Glutamatergic neuron (in vitro differentiated cells): ENCODE measurements around the gene RCAN3. TPM values are rescaled to one million over a fixed set of nuclear protein-coding genes. Genes with fewer than 3 reads are reported as not detected.

ENCODE experiments used
- DNase-seq: peaks from one replicate; pipeline ENCODE4 v3.0.0; 2022
- H3K27ac Mint-ChIP-seq: one replicate; pipeline ENCODE4 v1.8.0; 2020; ENCODE audit warnings: mild to moderate bottlenecking, mixed read lengths, inconsistent platforms; ENCODE audit not compliant: unreplicated experiment
- H3K27me3 Mint-ChIP-seq: one replicate; pipeline ENCODE4 v1.8.0; 2020; ENCODE audit warnings: mild to moderate bottlenecking, moderate library complexity, mixed read lengths, inconsistent platforms; ENCODE audit not compliant: unreplicated experiment
- H3K36me3 Mint-ChIP-seq: one replicate; pipeline ENCODE4 v1.8.0; 2020; ENCODE audit warnings: mild to moderate bottlenecking, mixed read lengths, inconsistent platforms; ENCODE audit not compliant: unreplicated experiment
- H3K4me1 Mint-ChIP-seq: one replicate; pipeline ENCODE4 v1.8.0; 2020; ENCODE audit warnings: mild to moderate bottlenecking, low read depth, mixed read lengths, inconsistent platforms; ENCODE audit not compliant: unreplicated experiment
- H3K4me3 Mint-ChIP-seq: one replicate; pipeline ENCODE4 v1.8.0; 2020; ENCODE audit warnings: mild to moderate bottlenecking, mixed read lengths, inconsistent platforms; ENCODE audit not compliant: unreplicated experiment
- H3K9me3 Mint-ChIP-seq: one replicate; pipeline ENCODE4 v1.8.0; 2020; ENCODE audit warnings: mild to moderate bottlenecking, moderate library complexity, mixed read lengths, inconsistent platforms; ENCODE audit not compliant: unreplicated experiment
- CTCF ChIP-seq: fragments of 200-600 bp; sonication (generic); IDR thresholded peaks from one replicate; pipeline ENCODE4 v1.5.0; 2021; ENCODE audit not compliant: partially characterized antibody, unreplicated experiment
- total RNA-seq: library from RNA; stranded (reverse); fragmentation: NEBNext Ultra II Directional; extraction: Animal tissue kit (Norgen Biotek cat#: 25700); gene quantifications from one replicate; pipeline ENCODE4 v1.2.1, GENCODE V29; 2021; ENCODE audit not compliant: unreplicated experiment

The RCAN3 gene
- total RNA-seq, 1 donor from 2014 or later = 21.8 TPM

DNA sequence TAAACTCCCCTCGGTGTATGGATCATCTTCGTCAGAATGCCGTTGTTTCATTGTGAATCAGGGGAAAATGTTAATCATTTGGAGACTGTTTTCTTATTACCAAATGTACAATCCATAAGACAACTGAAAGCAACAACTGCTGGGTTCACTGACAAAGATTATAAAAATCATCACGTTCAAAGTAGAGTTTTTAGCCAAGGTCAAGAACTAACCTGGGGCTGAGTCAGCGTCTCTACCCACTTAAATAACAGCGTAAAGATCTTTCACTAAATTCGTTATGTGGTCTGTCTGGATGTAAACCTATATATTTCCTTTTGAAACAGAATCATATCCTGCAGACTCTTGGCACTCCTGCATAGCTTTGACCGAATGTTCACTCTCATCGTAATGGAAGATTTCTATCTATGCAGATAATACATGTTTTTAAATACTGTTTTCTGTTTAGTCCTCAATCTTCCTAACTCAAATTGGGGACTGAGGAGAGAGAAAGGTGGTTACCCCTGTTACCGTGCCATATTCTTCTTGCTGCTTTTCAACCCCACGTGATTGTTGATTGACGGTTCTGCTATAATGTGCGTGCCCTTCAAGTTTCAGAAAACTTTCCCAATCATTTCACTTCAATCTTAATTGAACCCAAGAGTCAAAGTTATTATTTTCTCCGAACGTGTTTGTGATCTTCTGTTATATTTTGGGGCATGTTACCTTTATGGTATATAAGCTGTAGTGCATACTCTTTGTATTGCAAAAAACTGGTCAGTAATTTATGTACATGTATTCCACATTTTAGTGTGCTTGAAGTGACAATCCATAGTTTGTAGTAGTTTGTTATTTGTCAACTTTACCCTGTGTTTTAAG is 37.6 kb downstream of the RCAN3 start:
- Mint-ChIP-seq H3K4me3 (no peak overlapping the region), H3K36me3 (no peaks in the 10 kb centered on the region), H3K27me3 (no peaks in the 10 kb centered on the region), H3K27ac (no peak overlapping the region), H3K9me3 (no peaks in the 10 kb centered on the region), H3K4me1 (peaks cover 7% of the 10 kb centered on the region)
- TF ChIP-seq CTCF = no peak
- no peak for DNase-seq

- peaks cover 6% of the 10 kb centered on the region for H3K4me1 Mint-ChIP-seq
- no peaks in the 10 kb centered on the region for H3K36me3 Mint-ChIP-seq
- DNase-seq = no peak
- no peak overlapping the region for H3K4me3 Mint-ChIP-seq
- no peak overlapping the region for H3K27ac Mint-ChIP-seq
- no peaks in the 10 kb centered on the region for H3K27me3 Mint-ChIP-seq
- no peaks in the 10 kb centered on the region for H3K9me3 Mint-ChIP-seq
- TF ChIP-seq CTCF = no peak
These were observed 38.5 kb downstream of the RCAN3 start for GRCh38 chr1:24540906-24541710.

- H3K9me3 Mint-ChIP-seq = no peaks in the 10 kb centered on the region
- DNase-seq = peak; percentile 37
- peaks cover under 1% of the 10 kb centered on the region for H3K4me1 Mint-ChIP-seq
- H3K27ac Mint-ChIP-seq = no peak overlapping the region
- TF ChIP-seq CTCF = peak; percentile 77
- H3K4me3 Mint-ChIP-seq = no peak overlapping the region
- H3K27me3 Mint-ChIP-seq = no peaks in the 10 kb centered on the region
- H3K36me3 Mint-ChIP-seq = no peaks in the 10 kb centered on the region
These were observed 39.2 kb downstream of the RCAN3 start for GRCh38 chr1:24541711-24542346.

DNA sequence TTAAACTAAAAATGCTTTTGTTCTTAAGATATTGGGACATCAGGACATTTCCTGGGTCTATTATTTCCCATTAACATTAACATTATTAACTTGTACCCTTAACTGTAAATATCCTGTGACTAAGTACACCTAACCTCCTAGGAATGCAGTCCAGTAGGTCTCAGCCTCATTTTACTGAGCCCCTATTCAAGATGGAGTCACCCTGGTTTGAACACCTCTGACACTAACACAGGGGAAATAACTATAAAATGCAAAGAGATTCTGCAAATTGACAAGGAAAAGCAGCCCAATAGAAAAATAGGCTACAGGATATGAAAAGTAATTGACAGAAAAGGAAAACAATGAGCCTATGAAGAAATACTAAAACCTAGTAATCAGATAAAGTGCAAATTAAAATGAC is 41.6 kb downstream of the RCAN3 start:
- TF ChIP-seq CTCF = no peak
- H3K4me3 Mint-ChIP-seq = no peak overlapping the region
- no peaks in the 10 kb centered on the region for H3K4me1 Mint-ChIP-seq
- DNase-seq = no peak
- no peaks in the 10 kb centered on the region for H3K36me3 Mint-ChIP-seq
- H3K9me3 Mint-ChIP-seq = no peaks in the 10 kb centered on the region
- H3K27ac Mint-ChIP-seq = no peak overlapping the region
- H3K27me3 Mint-ChIP-seq = no peaks in the 10 kb centered on the region

GRCh38 chr1:24545662-24546061 is 43.0 kb downstream of the RCAN3 start:
- Mint-ChIP-seq H3K9me3 (no peaks in the 10 kb centered on the region), H3K4me3 (no peak overlapping the region), H3K27ac (no peak overlapping the region), H3K27me3 (no peaks in the 10 kb centered on the region), H3K4me1 (no peaks in the 10 kb centered on the region), H3K36me3 (no peaks in the 10 kb centered on the region)
- DNase-seq = no peak
- no peak for TF ChIP-seq CTCF
